K562 (cell line): ENCODE measurements around the gene MYL12B. TPM values are rescaled to one million over a fixed set of nuclear protein-coding genes. Genes with fewer than 3 reads are reported as not detected.

ENCODE experiments used
- BHLHE40 ChIP-seq: IDR thresholded peaks from 2 replicates; pipeline ENCODE4 v1.6.1; 2011; ENCODE audit warnings: low read length, improper control_type of control experiment
- COPS2 ChIP-seq: fragments of 450-650 bp; conservative IDR thresholded peaks from 2 replicates; pipeline ENCODE4 v1.6.1; 2016; ENCODE audit warnings: mild to moderate bottlenecking, moderate library complexity
- ETV5 ChIP-seq: sonication (generic); formaldehyde crosslinking; IDR thresholded peaks from 2 replicates; pipeline ENCODE4 v1.4.0; 2020; ENCODE audit warnings: low read depth, mild to moderate bottlenecking, missing genetic modification reagents
- FOXP1 ChIP-seq: sonication (generic); formaldehyde crosslinking; IDR thresholded peaks from 2 replicates; pipeline ENCODE4 v1.8.0; 2022; ENCODE audit warnings: mild to moderate bottlenecking, missing genetic modification reagents
- KDM5B ChIP-seq: fragments of 200-600 bp; sonication (generic); IDR thresholded peaks from 2 replicates; pipeline ENCODE4 v1.6.1; 2012; ENCODE audit warnings: low read depth, mild to moderate bottlenecking, moderate library complexity, low read length, control low read depth, inconsistent platforms; ENCODE audit not compliant: insufficient replicate concordance
- MLLT1 ChIP-seq, 2 experiments: fragments of 450-650 bp; IDR thresholded peaks; 2 replicates each; pipeline ENCODE4 v1.6.1; 2016
- MLX ChIP-seq, 2 experiments: fragments of 450-650 bp in 1 of 2; sonication (generic) in 1 of 2; formaldehyde crosslinking; conservative IDR thresholded peaks; 2 replicates each; pipeline versions ENCODE4 v1.4.0 to v1.8.1; 2020 to 2022; ENCODE audit warnings: mild to moderate bottlenecking in 1 of 2, missing genetic modification reagents in 1 of 2
- NR1H2 ChIP-seq: sonication (generic); formaldehyde crosslinking; IDR thresholded peaks from 2 replicates; pipeline ENCODE4 v1.4.0; 2020; ENCODE audit warnings: mild to moderate bottlenecking, missing genetic modification reagents
- PHF20 ChIP-seq: fragments of 450-650 bp; IDR thresholded peaks from 2 replicates; pipeline ENCODE4 v1.6.1; 2018; ENCODE audit not compliant: partially characterized antibody
- POLR2AphosphoS2 ChIP-seq: IDR thresholded peaks from 2 replicates; pipeline ENCODE4 v1.6.1; 2012; ENCODE audit warnings: low read length, improper control_type of control experiment
- RBM15 ChIP-seq: fragments of 200-400 bp; formaldehyde crosslinking; IDR thresholded peaks from 2 replicates; pipeline ENCODE4 v1.6.1; 2018; ENCODE audit warnings: mild to moderate bottlenecking, low read length, moderate library complexity; ENCODE audit not compliant: insufficient read depth
- RBM39 ChIP-seq: fragments of 200-400 bp; formaldehyde crosslinking; optimal IDR thresholded peaks from 2 replicates; pipeline ENCODE3; 2018; ENCODE audit warnings: low read depth, low read length
- SRF ChIP-seq, 2 experiments: fragments of 250-450, 450-650 bp in 1 of 2; sonication (Bioruptor Pico) in 1 of 2; sonication (generic) in 1 of 2; formaldehyde crosslinking; IDR thresholded peaks; 2 replicates each; pipeline versions ENCODE4 v1.5.0 to v1.5.1; 2020 to 2022; ENCODE audit warnings: mild to moderate bottlenecking in 1 of 2, missing genetic modification reagents in 1 of 2
- TBL1XR1 ChIP-seq, 2 experiments: IDR thresholded peaks; 2 replicates each; pipeline ENCODE4 v1.6.1; 2012; ENCODE audit warnings: improper control_type of control experiment in 2 of 2, low read length in 2 of 2, mild to moderate bottlenecking in 1 of 2
- YY1 ChIP-seq, 3 experiments: IDR thresholded peaks; 2 replicates each; pipeline ENCODE4 v1.6.1; 2011; ENCODE audit warnings: low read length in 2 of 3, mild to moderate bottlenecking in 2 of 3, moderate library complexity in 2 of 3, borderline replicate concordance in 1 of 3, control low read depth in 1 of 3, low read depth in 1 of 3; ENCODE audit not compliant: insufficient read depth in 3 of 3, insufficient replicate concordance in 2 of 3, control insufficient read depth in 1 of 3, insufficient read length in 1 of 3; ENCODE audit errors: extremely low read depth in 1 of 3
- ZBTB8A ChIP-seq: fragments of 450-650 bp; IDR thresholded peaks from 2 replicates; pipeline ENCODE4 v1.6.1; 2018; ENCODE audit warnings: mild to moderate bottlenecking, moderate library complexity; ENCODE audit not compliant: partially characterized antibody
- ZHX1 ChIP-seq: fragments of 150-350 bp; conservative IDR thresholded peaks from 2 replicates; pipeline ENCODE4 v1.6.1; 2014; ENCODE audit warnings: low read length
- ZNF444 ChIP-seq: fragments of 250-450 bp; sonication (Bioruptor Pico); IDR thresholded peaks from 2 replicates; pipeline ENCODE4 v1.4.0; 2020; ENCODE audit warnings: mild to moderate bottlenecking, moderate library complexity
- ZNF583 ChIP-seq: fragments of 250-450 bp; sonication (Bioruptor Pico); IDR thresholded peaks from 2 replicates; pipeline ENCODE4 v1.4.0; 2020
- ZNF584 ChIP-seq: fragments of 200-800 bp; sonication (Bioruptor generic); IDR thresholded peaks from 2 replicates; pipeline ENCODE4 v1.6.1; 2016; ENCODE audit warnings: low read depth, mild to moderate bottlenecking, missing genetic modification characterization, missing compliant biosample characterization
- ZNF589 ChIP-seq: fragments of 200-800 bp; sonication (Bioruptor generic); IDR thresholded peaks from 2 replicates; pipeline ENCODE4 v1.6.1; 2016; ENCODE audit warnings: low read depth, missing genetic modification characterization, missing compliant biosample characterization
- polyA plus RNA-seq, 8 experiments: library from polyadenylated mRNA; depleted of rRNA in 4 of 8; stranded (reverse) in 5 of 8; unstranded in 3 of 8; fragments of >200 nt; fragmentation: Nextera tagmentation in 2 of 8; fragmentation: Illumina TruSeq in 1 of 8; extraction: Ambion mirVana in 2 of 8; extraction: Trizol in 1 of 8; gene quantifications; 2 replicates each; pipeline versions ENCODE4 v1.2.1 to v1.2.3, GENCODE V29; 2011 to 2014; ENCODE audit warnings: inconsistent platforms in 1 of 8, missing spikeins in 1 of 8
- total RNA-seq, 7 experiments: library from RNA; depleted of rRNA in 6 of 7; stranded (reverse); fragments of >200 nt in 6 of 7; fragmentation: Illumina TruSeq in 2 of 7; extraction: Trizol in 2 of 7; gene quantifications; 2 replicates each; pipeline versions ENCODE4 v1.2.1 to v1.2.3, GENCODE V29; 2011 to 2021; ENCODE audit warnings: low replicate concordance in 1 of 7

Gene MYL12B
- total and polyA plus RNA-seq, 9 of the 15 experiments (the other 6 are each of a cell fraction or from before 2014, with no cell fraction given) = 220 to 995 (median 463) TPM

- TF ChIP-seq TBL1XR1 (IDR thresholded peaks at IDR 0.05; ENCODE audit: low read length in 2 of 2) (peak in 1 of 2 experiments; percentile 37; a peak in 1 of 4 replicates), ZNF444 (CRISPR knock-in tag) (no peak), ZNF589 (no peak), ETV5 (CRISPR knock-in tag) (peak; percentile 79), ZNF584 (no peak), POLR2AphosphoS2 (no peak), MLLT1 (IDR thresholded peaks at IDR 0.05) (no peak), FOXP1 (no peak), KDM5B (peak; percentile 97), SRF (CRISPR knock-in tag; IDR thresholded peaks at IDR 0.05) (peak in 1 of 2 experiments; percentile 38; a peak in 1 of 4 replicates), ZBTB8A (no peak), MLX (CRISPR knock-in tag; conservative IDR thresholded peaks at IDR 0.05) (no peak), RBM39 (no peak), COPS2 (no peak), PHF20 (peak; percentile 52), RBM15 (no peak), BHLHE40 (peak; percentile 38; the same call in 1 of the 2 replicates), YY1 (IDR thresholded peaks at IDR 0.05; ENCODE audit: borderline replicate concordance in 1 of 3, control insufficient read depth in 1 of 3, extremely low read depth in 1 of 3, insufficient read depth in 3 of 3, insufficient read length in 1 of 3, insufficient replicate concordance in 2 of 3, low read depth in 1 of 3, low read length in 2 of 3) (peak in 1 of 3 experiments; percentile 40), NR1H2 (CRISPR knock-in tag) (peak; percentile 96; the same call in 1 of the 2 replicates), ZHX1 (peak; percentile 86; the same call in 1 of the 2 replicates), ZNF583 (CRISPR knock-in tag) (no peak)
Measured at GRCh38 chr18:3297025-3297984, 35.4 kb downstream of the MYL12B start (continued).
